ENCODE results near the gene TMEM190.

Gene TMEM190

DNA sequence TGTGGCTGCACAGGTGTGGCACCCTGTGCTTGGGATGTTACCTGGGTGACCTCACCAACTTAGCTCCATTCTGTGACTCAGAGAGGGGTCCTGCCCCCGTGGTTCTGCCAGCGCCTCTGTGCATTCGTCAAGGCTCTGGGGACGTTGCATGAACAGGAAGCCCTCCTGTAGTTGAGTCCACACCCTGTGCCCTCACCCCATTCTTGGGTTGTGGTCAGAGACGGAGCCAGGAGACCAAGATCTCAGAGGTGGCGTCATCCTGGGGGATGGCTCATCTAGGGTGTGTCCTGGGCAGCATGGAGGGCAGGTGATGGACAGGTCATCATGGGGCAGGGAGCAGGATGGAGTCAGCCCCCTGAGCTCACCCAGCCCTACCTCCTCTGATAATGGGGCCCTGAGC lies 24.6 kb upstream of the TMEM190 start:
- DNase-seq (ENCODE audit: low read depth in 2 of 2): no peak

DNA sequence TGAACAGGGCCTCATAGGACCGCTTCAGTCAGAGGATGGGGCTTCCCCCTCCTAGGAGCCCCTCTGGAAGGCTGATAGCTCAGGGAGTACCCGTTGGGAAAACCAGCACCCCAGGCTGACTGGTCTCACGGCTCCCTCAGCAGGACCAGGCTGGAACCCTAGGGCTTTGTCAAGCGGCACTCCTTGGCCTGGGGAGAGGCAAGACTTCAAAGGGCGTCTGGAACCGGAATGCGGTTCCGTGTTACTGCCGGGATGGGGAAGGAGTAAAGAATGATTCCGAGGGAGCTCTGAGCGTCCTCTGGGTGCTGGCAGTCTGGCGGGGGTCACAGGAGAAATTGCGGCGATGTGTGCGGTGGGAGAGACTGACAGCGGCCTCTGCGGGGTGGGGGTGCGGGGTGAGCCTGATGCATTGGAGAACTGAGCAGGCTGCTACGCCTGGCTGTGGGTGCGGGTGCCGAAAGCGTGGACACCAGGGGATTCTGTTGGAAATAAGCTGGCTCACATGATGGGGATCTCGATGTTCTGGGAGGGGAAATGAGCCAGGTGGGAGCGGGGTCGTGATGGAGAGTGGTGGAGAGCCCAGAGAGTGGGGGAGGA lies 24.0 kb upstream of the TMEM190 start:
- DNase-seq (ENCODE audit: low read depth in 2 of 2): no peak

DNA sequence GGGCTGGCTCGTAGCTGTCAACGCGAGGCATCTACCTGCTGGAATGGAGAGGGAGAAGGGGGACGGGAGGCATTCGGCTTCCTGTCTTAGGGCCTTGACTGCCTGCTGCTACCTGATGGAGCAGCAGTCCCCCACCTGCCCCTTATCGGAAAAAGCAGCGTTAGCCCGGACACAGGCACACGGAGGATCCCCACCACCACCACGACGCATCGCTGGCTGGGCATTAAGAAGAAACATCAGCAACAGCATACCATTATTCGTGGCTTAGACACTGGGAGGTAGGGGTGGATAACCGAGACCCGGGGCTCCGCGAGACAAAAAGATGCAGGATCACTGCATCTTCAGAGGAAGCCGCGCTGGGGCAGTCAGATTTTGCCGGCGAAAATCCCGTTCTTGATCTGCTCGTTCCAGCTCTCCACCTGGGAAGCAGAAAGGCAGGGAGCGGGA lies 23.2 kb upstream of the TMEM190 start:
- no peak for DNase-seq (ENCODE audit: low read depth in 2 of 2)

DNA sequence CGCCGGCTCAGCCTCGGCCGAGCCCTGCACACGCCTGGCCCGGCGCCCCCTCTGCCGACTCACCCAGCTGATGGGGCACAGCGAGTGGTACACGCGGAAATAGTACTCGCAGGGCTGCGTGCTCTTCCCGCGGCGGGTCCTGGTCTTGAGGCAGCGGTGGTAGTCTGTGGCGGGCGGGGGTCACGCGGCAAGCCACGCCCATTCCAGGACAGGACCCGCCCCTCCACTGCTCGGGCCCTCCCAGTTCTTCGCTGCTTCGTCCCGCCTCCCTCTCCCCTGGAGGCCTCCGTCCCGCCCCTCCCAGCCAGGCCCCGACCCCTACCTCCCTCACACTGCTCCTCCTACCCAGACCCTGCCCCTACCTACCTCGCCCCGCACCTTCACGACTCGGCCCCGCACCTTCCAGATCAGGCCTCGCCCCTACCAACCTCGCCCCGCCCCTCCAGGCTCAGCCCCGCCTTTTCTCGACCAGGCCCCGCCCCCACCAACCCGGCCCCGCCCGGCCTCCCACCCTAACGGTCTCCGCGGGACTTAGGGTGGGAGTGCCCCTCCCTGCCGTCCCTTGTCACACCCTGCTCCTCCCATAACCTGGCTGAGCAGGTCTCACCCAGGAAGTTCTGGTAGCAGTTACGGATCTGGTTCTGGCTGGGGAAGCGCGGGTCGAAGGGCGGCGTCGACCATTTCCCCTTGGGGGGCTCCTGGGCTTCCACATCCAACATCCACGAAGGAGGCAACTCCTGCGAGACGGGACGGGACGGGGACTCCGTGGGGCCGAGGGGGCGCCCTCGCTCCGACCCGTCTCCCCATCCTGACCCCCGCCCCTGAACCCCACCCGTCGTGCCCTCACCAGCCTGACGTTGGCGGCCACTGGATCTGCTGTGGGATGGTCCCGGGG lies 22.6 kb upstream of the TMEM190 start:
- DNase-seq (ENCODE audit: low read depth in 2 of 2): peak in 1 of 2 donors; percentile 23

DNA sequence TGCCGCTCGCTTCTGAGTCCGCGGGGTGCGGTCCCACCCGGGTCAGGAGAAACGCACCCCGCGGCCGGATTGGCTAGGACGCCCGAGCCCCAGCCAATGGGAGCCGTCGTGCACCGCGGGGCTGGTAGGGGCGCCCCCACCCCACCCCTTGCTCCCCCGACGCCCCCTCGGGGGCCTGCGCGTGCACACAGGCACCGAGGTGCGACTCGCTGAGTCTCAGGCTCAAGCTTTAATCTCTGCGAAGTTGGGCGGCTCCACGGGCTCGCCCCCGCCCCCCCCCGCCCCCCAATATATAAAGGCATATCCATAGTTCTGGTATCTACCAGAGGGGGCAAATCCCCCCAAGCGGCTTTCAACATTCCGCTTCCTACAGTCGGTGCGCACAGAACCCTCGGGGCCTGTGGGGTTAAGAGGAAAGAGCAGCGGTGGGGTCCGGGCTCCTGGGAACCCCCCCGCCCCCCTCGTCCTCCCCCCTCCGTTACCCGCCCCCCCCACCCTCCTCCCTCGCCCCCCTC lies 21.9 kb upstream of the TMEM190 start, which contains the start of gene COX6B2:
Gene COX6B2 (minus strand): TSS at position 22 of the 515 bp plus-strand sequence. CDS start 198 bp downstream, outside the sequence.
- DNase-seq (ENCODE audit: low read depth in 2 of 2): no peak

DNA sequence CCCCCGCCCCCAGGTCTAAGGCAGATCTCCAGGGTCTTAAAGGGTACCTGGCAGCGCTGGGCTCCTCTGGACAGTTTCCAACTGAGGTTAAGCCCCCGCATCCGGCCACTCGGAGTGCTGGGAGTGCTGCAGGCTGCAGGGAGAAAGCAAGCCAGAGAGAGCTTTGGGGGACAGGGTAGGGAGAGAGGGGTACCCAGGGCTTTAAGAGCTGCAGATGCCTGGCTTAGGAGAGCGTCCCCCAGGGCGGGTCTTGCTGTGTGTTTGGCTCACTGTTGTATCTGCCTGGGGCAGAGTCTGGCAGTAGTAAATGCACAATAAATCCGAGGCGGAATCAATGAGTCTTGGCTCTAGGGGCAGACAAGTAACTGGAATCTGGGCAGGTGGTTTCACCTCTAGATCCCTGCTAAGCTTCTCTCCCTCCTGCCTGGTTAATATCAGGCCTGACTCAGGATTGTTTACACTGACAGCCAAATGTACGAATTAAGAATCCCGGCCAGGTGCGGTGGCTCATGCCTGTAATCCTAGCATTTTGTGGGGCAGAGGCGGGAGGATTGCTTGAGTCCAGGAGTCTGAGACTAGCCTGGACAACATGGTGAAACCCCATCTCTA lies 21.3 kb upstream of the TMEM190 start:
- no peak for DNase-seq (ENCODE audit: low read depth in 2 of 2)

DNA sequence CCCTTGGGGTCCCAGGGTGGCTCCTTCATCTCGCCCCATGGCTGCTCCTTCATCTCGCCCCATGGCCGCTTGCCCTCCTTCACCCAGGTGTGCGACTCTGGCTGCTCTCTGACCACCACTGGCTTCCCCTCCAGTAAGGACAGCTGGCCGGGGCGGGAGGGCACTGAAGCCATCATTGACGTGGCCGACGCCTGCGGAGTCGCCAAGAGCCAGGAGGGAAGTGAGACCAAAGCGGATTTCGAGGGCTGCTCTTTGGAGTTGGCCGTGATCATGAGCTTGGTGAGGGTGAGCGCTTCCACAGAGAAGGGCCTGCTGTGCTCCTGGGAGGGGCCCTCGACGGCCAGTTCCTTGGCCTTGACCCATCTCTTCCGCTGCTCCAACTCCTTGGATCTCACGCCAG lies 18.1 kb upstream of the TMEM190 start:
- no peak for DNase-seq (ENCODE audit: low read depth in 2 of 2)

DNA sequence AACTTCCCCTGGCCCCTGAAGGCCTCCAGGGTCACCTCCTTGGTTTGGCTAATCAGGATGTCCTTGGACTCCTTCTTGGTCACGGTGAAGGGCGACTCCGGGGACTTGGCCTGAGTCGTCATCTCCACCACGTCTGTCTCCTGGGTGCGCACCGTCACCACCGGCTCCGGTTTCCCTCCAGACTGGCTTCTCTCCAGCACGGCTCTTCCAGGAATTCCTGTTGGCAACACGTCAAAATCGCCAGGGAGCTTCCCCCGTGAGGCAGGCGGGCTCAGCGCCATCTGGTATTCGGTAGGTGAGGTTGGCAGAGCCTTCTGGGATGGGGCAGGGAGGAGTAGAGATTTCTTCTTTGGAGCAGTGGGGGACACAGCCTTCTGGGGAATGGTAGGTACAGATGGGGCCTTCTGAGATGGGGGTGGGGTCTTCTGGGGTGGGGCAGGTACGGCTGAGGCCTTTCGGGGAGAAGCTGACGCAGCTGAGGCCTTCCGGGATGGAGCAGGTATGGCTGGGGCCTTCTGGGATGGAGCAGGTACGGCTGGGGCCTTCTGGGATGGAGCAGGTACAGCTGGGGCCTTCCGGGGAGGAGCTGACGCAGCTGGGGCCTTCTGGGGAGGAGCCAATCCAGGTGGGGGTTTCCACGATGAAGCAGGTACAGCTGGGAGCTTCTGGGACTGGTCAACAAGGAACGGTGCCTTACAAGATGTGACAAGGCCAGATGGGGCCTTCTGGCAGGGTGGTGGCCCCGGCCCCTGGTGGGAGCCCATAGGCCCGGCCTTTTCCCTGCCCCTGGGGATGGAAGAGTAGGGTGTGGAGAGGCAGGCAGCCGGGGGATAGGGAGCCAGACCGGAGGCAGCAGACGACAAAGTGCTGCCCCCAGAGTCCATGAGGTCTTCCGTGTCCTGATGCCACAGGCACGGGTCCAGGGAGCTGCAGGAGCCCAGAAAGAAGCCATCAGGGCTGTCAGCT lies 17.4 kb upstream of the TMEM190 start:
- no peak for DNase-seq (ENCODE audit: low read depth in 2 of 2)

DNA sequence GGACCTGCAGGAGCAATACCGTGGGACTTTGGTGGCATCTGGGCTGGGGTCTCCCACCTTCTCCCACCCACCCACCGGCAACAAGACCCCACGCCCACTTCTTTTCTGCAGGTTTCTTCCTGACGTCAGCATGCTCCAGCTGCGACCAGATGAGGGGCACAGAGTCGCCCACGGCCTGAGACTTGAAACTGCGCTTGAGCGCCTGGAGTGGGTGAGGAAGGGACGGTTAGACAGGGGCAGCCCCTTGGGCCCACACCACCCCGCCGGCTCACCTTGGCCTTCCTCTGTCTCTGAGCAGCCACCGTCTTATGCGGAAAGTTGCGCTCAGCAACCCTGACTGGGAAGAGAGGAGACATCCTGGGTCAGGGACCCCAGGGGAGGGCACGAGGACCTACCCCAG lies 15.7 kb upstream of the TMEM190 start:
- DNase-seq (ENCODE audit: low read depth in 2 of 2): no peak

DNA sequence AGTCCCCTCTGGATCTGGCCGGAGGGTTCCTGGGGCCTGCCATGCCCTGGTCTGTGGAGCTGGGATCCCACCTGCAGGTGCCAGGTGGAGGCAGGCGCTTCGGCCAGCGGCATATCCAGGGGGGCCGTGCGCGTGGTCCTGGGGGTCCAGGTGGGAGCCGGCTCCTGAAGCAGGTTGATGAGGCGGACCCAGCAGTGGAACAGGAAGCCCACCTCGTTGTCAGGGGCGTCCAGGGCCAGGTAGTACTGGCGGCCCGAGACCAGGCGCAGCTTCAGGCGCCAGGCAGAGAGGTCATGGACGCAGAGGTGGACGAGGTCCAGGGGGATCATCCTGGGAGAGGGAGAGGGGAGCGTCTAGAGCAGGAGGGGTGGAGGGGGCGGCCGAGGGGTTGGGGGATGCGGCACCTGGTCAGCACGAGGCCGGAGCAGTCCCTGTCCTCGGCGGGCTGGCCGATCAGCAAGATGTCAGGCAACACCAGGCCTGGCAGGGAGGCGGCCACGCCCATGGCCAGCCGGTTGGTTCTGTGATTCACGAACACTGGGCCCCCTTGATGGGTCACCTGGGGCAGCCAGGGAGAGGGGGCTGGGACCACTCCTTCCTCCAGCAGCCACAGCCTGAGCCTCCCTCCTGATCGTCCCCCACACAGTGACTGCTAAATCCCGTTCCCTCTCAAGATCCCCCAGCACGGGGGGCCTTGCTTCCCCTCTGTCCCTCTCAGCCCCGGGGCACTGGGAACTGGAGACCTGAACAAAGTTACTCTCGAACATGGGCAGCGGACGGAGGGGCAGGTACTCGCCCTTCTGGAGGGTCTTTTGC lies 14.2 kb upstream of the TMEM190 start:
- DNase-seq (ENCODE audit: low read depth in 2 of 2): no peak

DNA sequence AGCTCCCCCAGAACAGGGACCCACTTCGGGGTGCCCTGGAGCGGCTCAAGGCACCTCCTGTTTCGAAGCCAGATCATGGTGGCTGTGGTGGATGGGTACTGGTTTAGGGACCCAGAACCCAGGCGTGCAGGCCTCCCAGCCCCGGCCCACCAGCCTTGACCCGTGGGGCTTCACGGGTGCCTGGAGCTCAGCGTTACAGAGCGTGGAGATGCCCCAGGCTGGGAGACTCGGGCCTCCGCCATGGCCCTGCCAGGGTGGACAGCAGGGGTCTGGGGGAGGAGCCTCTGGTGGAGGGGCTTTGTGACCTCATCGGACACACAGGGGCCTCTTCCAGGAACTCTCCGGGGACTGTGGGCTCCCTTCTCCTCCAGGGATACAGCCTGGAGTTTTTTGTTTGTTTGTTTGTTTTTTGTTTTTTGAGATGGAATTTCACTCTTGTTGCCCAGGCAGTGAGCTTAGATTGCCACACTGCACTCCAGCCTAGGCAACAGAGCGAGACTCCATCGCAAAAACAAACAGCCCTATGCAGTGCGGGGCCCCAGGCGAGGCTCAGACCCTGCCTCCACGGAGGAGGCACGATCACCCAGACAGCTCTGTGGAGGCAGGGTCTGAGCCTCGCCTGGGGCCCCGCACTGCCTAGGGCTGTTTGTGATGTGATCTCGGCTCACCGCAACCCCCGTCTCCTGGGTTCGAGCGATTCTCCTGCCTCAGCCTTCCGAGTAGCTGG lies 13.5 kb upstream of the TMEM190 start, which contains the start of gene GARIN5B:
Gene GARIN5B (minus strand): TSS at position 271 of the 727 bp plus-strand sequence. CDS start 194 bp downstream, at position 77.
- no peak for DNase-seq (ENCODE audit: low read depth in 2 of 2)

DNA sequence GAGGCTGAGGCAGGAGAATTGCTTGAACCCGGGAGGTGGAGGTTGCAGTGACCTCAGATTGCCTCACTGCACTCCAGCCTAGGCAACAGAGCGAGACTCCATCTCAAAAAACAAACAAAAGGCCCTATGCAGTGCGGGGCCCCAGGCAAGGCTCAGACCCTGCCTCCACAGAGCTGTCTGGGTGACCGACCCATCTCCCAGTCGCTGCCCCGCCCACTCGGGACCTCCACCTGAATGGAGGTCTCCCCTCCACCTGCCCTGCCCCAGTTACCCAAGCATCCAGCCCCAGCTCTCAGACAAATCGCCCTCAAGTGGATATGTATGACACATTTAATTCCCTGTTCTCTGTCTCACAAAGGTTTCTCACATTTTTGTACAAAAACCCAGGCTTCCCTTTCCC lies 11.4 kb upstream of the TMEM190 start:
- DNase-seq (ENCODE audit: low read depth in 2 of 2): no peak

DNA sequence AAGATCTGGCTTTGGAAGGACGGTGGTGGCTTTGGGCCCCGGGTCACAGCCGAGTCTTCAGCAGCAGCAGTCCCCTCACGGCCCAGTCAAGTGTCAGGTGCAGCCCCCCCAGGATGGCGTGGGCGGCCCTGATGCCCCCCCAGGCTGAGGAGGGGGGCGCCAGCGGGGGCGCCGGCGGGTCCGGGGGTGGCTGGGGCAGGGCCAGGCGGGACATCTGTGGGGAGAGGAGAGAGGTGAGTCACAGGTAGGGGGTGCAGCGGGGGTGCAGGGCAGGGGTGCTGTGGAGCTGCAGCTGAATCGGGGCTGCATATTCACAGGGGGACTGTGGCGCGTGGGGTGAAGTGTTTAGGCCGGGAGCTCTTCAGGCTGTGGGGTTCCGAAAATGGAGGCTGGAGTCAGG lies 10.7 kb upstream of the TMEM190 start:
- no peak for DNase-seq (ENCODE audit: low read depth in 2 of 2)

DNA sequence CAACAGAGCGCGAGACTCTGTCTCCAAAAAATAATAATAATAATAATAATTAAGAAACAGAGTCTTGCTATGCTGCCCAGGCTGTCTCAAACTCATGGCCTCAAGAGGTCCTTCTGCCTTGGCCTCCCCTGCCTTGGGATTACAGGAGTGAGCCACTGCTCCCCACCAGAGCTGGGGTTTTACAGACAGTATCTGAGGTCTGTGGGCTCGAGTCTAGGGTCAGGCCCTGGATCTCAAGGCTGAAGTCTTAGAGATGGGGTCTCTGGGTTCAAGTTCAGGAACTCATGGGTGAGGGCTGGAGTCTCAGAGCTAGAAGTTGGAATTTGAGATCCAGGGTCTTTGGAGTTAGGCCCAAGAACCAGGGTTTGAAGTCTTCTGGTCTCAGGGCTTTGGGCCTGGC lies 9.8 kb upstream of the TMEM190 start:
- DNase-seq (ENCODE audit: low read depth in 2 of 2): no peak

DNA sequence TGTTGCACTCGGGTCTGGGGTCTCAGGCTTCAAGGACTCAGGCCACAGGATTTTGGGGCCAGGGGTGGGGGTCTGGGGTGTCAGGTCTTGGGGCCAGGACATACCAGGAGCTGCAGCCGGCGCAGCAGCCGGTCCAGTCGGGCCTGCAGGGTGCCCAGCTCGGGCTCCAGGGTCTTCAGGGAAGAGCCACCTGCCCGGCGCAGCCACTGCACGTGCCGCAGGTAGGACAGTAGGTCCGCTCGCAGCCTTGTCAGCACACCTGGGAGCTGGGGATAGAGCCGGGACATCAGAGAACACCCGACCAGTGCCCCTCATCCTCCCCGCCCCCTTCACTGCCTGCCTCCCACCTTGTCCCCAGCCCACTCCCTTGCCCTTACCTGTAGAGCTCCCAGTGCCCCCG lies 8.5 kb upstream of the TMEM190 start:
- no peak for DNase-seq (ENCODE audit: low read depth in 2 of 2)

DNA sequence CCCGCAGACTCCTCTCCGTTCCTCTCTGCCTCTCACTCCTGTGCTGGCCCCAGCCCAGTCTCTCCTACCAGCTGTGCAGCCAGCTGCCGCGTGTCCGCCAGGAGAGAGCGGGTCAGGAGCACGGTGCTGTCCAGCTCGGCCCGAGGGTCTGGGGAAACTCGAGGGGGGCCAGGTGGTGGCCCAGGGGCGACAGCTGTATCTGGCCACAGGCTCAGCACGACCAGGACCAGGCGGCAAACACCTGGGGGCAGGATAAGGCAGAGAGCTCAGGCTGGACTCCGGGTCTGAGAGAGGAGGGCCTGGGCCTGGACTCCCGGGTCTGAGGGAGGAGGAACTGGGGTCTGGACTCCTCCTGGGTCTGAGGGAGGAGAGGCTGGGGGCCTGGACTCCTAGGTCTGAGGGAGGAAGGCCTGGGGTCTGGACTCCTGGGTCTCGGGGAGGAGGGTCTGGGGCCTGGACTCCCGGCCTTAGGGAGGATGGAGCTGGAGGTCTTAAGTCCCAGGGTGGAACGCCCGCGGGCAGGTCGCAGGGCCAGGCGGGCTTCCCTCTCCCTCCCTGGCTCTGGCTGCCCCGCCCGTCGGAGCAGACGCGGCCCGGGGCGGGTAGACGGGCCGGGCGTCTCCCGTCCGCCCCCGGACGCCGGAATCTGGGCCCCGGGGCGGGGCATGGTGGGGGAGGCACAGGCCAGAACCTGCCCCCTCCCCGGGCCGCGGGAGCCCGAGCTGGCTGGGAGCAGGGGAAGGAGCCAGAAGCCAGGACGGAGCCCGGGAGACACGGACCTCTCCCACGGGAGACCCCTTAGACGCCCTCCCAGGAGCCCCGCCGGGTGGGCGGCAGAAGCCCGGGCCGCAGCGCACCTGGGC lies 7.7 kb upstream of the TMEM190 start:
- DNase-seq (ENCODE audit: low read depth in 2 of 2): no peak

DNA sequence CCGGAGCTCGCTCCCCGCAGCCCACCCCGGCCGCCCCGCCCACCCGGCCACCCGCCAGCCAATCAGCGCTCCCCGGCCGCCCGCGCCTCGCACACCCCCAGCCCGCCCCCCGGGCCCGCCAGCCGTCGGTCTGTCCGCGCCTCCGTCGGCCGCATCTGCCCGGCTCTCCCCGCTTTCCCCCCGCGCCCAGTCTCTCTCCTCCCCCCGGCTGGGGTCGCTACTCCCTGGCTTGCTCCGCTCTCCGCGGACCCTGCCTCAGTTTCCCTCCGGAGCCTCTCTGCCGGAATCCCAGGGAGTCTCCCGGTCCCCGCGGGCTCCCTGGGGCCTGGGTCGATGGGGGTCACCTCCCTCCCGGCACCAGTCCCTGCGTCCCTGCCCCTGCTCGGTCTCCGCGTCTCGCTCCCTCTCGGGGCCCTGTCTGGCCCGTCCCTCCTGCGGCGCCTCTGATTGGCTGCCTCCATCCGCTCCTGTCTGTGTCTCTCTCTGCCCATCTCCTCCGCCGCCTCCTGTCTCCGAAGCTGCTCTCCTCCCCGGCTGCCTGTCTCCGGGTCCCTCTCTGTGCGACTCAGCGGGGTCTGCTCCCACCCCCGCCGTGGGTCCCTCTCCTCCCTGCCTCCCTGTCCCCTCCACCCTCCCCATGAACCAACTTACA lies 6.8 kb upstream of the TMEM190 start:
- no peak for DNase-seq (ENCODE audit: low read depth in 2 of 2)

DNA sequence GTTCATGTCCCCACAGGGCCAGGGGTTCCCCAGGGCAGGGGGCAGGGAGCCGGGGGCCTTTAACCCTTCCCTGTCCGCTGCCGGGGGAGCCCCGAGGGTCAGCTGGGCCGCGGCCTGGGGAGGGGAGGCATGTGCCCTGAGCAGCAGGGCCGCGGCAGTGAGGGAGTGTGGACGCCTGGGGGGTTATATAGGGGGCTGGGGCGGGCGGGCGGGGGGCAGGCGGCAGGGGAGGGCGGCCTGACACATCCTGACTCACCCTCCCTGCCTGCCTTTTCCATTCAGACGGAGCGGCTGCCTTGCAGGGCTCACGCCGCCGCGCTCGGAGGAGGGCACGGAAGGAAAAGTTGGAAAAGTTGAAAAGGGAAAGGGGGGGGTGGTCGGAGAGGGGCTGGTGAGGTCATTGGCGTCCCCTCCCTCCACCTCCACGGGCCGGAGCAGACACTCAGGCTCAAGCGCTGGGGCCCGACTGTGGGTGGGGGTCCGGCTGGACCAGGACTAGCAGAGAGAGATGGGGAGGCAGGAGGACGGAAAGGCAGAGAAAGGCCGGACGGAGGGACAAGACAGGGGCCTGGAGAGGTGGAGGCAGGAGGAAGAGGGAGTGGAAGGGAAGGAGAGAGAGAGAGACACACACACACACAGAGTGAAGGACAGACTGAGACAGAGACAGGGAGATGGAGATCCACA lies 6.2 kb upstream of the TMEM190 start, which contains the start of gene IL11:
Gene IL11 (minus strand): TSS at position 159 of the 684 bp plus-strand sequence. CDS start 153 bp downstream, at position 6.
- no peak for DNase-seq (ENCODE audit: low read depth in 2 of 2)

Data from stimulated activated CD8-positive, alpha-beta memory T cell treated with anti-CD3 and anti-CD28 coated beads, Interleukin-15, amount 100 ng/mL, for 4 hours (primary cell).